Measurements from ENCODE around the gene MAP3K21.

Gene MAP3K21

DNA sequence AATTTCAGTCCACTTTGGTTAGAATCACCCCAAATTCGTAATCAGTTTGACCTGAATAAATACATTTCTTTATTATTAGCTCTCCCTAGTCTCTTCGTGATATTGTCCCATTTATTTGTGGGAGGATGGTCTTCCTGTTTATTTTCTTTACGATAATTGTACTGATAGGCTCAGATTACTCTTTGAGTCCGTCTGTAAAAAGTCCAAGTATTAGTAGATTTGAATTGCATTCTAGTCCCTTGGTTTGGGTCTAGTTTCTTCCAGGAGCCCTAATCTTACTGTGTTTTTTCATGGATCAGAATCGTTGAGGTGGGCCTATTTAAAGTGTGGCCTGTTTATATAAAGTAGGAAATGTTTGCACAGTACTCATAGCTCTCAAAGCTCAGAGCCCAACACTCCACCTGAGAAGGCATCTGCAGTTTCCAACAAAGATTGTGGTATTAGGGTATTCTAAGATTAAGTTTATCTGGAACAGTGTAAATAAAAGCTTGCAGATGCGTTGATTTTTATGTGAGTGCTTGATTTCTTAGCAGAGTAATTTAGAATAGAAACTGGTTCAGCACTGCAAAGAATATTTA, 33.1 kb downstream of the MAP3K21 start:
- no peak for DNase-seq

DNA sequence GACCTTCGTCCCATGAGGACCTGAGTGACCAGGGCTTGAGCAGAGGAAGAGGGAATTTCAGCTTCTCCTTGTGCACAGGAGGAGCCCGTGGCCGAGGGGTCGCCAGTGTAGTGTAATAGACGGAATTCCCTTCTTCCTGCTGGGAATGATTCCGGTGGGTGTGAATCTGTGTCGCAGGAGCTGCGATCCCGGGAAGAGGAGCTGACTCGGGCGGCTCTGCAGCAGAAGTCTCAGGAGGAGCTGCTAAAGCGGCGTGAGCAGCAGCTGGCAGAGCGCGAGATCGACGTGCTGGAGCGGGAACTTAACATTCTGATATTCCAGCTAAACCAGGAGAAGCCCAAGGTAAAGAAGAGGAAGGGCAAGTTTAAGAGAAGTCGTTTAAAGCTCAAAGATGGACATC, 34.4 kb downstream of the MAP3K21 start:
- no peak for DNase-seq

GRCh38 chr1:233362743-233363142, 35.2 kb downstream of the MAP3K21 start:
- no peak for DNase-seq

DNA sequence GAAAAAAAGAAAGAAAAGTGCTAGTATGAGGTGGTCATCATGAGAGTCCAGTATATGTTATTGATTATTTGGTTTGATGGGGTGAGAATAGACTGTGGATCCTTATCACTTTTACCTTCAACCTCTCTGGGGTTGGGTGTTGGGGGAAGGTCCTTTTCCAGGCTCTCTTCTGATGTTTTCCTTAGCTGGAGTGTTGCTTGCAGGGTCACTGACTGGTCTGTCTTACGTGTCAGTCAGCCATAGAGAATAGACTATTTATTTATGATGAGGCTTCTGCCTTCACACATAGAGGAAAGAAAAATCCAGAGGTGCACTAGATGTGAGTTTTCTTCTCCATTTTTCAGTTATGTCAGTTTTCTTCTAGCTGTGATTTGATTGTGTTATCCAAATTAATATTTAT, 36.5 kb downstream of the MAP3K21 start:
- no peak for DNase-seq

DNA sequence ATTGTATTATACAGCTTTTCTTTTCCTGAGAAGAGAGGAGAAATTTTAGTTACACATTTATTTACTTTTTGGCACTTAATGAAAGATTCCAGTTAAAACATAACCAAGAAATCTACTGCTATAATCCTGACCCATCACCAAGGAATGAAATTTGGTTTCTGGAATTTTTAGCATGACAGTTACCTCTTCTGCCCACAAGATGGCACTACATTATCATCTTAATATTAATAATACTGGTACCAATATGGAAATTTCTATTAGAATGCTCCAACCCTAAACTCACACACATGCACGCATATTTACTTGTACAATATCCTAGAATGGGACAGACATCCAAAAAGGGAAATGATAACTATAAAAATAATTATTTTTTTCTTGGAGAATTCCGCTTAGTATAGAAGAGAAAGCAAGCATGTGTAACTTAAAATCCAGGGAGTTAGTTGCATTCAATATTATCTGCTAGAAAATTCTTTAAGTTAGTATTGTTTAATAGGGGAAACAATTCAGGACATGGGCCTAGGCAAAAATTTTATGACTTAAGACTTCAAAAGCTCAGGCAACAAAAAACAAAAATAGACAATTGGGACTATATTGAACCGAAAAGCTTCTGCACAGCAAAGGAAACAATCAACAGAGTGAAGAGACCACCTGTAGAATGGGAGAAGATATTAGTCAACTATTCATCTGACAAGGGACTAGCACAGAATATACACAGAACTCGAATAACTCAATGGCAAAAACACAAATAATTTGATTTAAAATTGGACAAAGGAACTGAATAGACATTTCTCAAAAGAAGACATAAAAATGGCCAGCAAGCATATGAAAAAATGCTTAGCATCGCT, 37.4 kb downstream of the MAP3K21 start:
- DNase-seq: no peak

GRCh38 chr1:233366575-233366974, 39.1 kb downstream of the MAP3K21 start:
- no peak for DNase-seq

DNA sequence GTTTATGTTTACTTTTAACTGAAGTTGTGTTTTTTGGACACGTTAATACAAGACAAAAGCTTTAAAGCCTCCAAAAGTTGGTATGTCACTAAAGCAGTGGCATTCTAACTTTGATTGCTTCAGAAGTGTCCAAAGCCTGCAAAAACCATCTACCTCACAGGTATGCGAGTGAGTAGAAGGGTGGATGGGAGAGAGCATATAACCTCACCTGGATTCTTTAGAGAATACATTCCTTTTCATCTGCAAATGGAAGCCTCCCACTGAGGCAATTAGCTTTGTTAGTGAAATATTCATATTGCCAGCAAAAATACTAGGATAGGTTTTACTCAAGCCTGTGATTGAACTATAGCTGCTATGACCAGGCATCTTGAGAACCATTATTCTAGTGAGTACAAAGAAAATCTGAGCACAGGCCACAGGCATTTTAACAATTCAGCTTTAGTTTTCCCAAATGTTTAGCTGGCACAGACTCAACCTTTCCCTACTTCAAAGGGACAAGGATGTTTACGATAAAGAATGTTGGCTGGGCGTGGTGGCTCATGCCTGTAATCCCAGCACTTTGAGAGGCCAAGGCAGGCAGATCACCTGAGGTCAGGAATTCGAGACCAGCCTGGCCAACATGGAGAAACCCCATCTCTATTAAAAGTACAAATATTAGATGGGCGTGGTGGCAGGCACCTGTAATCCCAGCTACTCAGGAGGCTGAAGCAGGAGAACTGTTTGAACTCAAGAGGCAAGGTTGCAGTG, 39.7 kb downstream of the MAP3K21 start:
- no peak for DNase-seq

- no peak for DNase-seq
Measured at GRCh38 chr1:233368106-233368788, 40.7 kb downstream of the MAP3K21 start.

DNA sequence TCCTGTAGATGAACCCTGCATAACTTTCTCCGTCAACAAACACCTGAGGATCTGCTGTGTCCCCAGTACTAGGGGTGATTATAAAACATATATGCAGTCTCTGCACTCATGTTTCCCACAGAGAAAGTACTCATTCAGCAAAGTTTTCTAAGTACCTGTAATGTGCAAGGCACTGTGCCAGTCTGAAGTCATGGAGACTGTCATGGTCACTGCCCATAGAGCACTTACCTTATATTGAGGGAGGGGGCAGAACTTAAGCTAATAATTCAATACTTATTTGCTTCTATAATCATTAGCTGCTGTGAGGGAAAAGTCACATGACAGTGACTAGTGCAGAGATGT, 41.2 kb downstream of the MAP3K21 start:
- no peak for DNase-seq

DNA sequence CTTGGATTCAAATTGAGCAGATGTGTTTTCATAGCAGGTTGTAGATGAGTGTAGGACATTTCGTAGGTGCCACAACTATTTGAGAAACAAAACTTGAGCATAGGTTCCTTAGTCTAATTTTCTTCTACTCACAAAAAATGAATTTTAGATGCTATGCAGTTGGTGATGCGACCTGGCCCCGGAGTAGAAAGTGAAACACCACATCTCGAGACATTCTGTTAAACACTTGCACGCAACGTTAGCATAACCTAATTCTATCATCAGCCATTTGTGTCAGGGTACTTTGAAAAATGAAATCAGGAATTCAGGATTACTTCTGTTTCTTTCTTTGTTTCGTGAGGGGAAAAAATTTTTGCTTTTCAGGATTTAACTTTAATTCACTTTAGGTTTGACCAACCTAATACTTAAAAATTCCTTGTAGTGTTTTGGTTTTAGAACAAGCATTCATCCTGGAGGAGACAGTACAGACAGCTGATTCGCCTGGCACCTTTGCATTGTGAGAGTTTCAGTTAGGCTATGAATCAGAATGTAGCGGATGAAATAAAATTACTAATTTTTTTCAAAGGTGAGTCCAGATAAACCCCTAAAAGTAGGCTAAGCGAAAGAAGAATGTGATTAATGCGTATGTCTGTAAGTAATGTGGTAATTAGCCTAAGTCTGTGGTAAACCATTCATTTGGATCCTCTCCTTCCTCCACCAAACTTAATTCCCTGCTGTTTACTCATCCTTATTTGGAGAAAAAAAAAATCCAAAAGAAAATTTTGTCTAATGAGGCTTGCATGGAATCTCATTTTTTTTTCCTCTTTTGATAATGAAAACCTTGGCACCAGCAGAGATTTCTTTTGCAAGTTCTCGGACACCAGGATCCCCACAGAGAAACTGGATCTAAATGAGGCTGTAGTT, 44.9 kb downstream of the MAP3K21 start:
- DNase-seq: no peak

- DNase-seq: no peak
Measured at GRCh38 chr1:233373226-233373625, 45.7 kb downstream of the MAP3K21 start.

DNA sequence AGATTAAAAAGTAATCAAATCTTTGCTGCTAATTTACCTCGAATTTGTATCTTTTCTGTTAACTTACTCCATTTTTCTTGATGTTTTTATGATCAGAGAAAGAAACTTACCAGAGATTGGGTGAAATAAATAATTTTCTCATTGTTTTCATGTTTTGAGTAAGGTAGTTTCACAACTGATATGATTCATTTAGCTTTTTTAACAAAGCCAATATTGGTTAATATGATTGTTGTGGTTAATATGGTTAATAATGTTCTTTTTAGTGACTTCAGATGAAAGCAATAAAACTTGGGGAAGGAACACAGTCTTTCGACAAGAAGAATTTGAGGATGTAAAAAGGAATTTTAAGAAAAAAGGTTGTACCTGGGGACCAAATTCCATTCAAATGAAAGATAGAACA, 48.1 kb downstream of the MAP3K21 start:
- no peak for DNase-seq

DNA sequence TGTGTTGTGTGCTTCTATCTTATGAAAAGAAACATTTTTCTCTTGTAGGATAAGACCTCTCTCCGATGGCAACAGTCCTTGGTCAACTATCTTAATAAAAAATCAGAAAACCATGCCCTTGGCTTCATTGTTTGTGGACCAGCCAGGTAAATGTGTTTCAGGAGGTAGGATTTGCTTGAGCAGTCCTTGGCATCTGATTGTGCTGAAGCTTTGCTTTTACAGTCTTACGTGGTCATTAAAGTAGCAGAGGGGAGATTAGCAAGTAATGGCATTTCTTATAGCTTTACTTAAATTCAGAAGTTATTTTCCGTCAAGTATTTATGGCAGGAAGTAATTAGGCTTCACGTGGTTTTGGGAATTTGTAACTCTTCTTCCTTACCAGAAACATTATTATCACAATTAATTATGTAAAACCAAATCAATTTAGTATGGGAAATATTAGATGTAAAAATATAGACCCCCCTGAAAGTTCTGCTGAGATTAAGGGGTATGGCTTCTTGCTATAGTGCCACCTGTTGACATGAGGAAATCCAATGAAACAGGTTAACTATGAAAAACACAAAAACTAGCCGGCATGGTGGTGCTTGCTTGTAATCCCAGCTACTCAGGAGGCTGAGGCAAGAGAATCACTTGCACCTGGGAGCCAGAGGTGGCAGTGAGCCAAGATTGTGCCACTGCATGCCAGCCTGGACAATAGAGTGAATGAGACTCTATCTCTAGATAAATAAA, 49.0 kb downstream of the MAP3K21 start:
- DNase-seq: no peak

DNA sequence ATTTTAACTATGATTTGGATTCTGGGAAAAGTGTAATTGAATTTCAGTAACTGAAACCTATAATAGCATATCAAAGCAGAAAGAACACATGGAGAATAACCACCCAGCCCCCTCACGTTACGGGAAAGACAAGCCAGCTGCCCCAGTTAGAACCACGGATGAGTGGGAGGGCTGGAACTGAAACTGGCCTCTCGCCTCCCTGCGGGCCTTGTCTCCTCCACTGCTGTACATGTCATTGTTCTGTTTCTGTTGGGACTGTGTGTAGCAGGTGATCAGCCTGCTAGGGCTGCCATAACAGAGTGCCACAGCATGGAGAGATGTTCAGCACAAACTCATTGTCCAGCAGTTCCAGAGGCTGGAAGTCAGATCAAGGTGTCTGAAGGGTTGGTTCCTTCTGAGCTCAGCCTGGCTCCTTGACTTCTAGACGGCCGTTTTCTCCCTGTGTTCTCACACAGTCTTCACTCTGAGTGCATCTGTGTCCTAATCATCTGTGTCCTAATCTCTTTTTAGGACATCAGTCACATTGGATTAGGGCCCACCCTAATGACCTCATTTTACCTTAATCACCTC, 52.4 kb downstream of the MAP3K21 start:
- no peak for DNase-seq

DNA sequence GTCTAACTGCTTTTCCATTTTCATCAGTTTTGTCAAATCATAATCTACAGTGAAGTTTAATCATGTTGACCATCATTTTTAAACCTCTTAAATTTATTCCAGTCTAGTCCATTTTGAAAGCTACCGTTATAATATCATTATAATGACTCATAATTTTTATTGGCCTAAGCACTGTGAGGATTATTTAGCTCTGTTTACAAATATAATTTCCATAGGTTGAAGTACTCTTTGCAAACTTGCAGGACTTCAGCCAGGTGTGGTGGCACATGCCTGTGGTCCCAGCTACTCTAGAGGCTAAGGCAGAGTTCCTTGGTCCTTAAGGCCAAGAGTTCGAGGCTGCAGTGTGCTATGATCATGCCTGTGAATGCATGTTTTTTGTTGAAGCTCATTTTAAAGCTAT, 54.3 kb downstream of the MAP3K21 start:
- DNase-seq: no peak

GRCh38 chr1:233383984-233384383, 56.5 kb downstream of the MAP3K21 start:
- no peak for DNase-seq

DNA sequence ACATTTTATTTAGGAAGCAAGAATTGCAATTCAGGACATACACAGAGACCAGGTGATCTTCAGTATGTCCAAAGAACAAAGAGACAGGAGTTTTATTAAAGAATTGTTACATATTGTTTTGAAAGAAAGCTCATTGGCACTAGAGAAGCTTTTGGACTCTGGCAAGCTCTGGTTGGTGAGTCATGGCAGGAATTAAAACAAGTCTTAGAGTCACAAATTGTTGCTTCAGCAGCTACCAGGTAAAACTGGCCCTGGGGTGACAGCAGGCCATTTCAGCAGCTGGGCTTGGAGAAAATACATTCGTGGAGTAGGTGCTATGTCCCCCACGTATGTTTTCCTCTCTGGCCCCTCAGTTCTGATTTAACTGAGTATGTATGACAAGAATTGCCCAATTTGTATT, 58.8 kb downstream of the MAP3K21 start:
- no peak for DNase-seq

DNA sequence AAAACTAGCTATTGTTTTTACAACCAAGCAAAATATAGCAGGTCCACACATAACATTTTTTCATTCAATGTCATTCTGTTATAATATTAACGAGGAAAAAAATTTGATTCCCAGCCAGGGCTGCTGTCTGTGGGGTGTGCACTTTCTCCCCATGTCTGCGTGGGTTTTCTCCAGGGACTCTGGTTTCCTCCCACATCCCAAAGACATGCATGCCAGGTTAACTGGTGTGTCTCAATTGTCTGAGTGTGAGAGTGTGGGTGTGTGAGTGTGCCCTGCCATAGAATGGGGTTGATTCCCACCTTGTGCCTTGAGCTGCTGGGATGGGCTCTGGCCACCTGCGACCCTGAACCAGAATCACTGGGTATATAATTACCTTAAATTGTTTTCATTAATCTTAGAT, 60.1 kb downstream of the MAP3K21 start:
- DNase-seq: no peak

DNA sequence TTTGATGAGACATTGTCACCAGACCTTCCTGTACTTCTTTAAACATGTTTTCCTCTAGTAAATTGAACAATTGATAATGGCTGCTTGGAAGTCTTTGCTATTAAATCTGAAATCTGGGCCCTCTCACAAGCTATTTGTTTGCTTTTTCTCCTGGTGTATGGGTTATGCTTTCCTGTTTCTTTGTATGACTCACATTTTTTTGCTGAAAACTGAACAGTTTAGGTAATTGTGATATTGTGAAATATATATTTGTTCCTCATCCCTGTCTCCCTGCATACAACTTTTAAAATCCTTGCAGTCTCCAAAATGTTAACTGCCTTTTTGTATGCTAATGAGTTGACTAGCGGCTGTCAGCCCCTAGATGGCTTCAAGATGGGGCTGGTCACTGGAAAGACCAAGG, 61.6 kb downstream of the MAP3K21 start:
- no peak for DNase-seq

DNA sequence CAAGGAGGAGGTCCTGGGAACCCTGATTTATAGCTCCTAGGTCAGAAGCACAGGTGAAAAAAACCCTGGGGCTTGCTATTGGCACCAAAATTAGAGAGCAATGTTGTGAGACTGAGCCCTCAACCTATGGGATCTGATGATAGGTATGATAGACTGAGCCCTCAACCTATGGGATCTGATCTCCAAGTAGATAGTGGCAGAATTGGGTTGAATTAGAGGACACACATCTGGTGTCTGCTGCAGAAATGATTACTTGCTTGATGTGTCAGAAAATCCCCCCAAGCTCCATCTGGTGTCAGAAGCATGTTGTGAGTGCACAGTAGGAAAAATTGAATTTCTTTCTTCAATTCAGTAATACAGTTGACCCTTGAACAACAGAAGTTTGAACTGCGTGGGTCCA, 62.4 kb downstream of the MAP3K21 start:
- no peak for DNase-seq
